ENCODE measurements around the gene COX7B2. TPM values are rescaled to one million over a fixed set of nuclear protein-coding genes. Genes with fewer than 3 reads are reported as not detected.
A peak's percentile ranks its signal among the peaks of the same experiment; 100 is the strongest.

Gene COX7B2, protein sequence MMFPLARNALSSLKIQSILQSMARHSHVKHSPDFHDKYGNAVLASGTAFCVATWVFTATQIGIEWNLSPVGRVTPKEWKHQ
- total RNA-seq: not detected
- long read RNA-seq: 0 reads

GRCh38 chr4:46909078-46909477 lies at the start of gene COX7B2:
COX7B2 (minus strand) TSS chr4:46909245; CDS start chr4:46735192, 174,053 bp downstream.
- no peaks in the 10 kb centered on the region for H3K4me1 ChIP-seq
- ATAC-seq (no peak), DNase-seq (no peak)
- no peaks in the 10 kb centered on the region for H3K36me3 ChIP-seq
- intact Hi-C loops (cut with DNase I): no loop called here
- H3K4me3 ChIP-seq: no peak within 1 kb of the TSS
- no peaks in the 10 kb centered on the region for H3K9me3 ChIP-seq
- H3K27ac ChIP-seq: no peak within 1 kb of the TSS
- no peaks in the 10 kb centered on the region for H3K27me3 ChIP-seq (ENCODE audit: low read depth)
- TF ChIP-seq, protein P1, sequence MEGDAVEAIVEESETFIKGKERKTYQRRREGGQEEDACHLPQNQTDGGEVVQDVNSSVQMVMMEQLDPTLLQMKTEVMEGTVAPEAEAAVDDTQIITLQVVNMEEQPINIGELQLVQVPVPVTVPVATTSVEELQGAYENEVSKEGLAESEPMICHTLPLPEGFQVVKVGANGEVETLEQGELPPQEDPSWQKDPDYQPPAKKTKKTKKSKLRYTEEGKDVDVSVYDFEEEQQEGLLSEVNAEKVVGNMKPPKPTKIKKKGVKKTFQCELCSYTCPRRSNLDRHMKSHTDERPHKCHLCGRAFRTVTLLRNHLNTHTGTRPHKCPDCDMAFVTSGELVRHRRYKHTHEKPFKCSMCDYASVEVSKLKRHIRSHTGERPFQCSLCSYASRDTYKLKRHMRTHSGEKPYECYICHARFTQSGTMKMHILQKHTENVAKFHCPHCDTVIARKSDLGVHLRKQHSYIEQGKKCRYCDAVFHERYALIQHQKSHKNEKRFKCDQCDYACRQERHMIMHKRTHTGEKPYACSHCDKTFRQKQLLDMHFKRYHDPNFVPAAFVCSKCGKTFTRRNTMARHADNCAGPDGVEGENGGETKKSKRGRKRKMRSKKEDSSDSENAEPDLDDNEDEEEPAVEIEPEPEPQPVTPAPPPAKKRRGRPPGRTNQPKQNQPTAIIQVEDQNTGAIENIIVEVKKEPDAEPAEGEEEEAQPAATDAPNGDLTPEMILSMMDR (IDR thresholded peaks at IDR 0.05): no peak

GRCh38 chr4:46956451-46956850 lies 47.4 kb upstream of the COX7B2 start:
- ATAC-seq: no peak
- TF ChIP-seq, protein P1 (IDR thresholded peaks at IDR 0.05): no peak
- no peaks in the 10 kb centered on the region for H3K4me1 ChIP-seq
- H3K36me3 ChIP-seq: no peaks in the 10 kb centered on the region
- H3K27ac ChIP-seq: no peak overlapping the region
- H3K27me3 ChIP-seq (ENCODE audit: low read depth): peaks cover 9% of the 10 kb centered on the region
- no peaks in the 10 kb centered on the region for H3K9me3 ChIP-seq
- intact Hi-C loops (cut with DNase I): no loop called here
- no peak overlapping the region for H3K4me3 ChIP-seq
- no peak for DNase-seq

GRCh38 chr4:46955601-46956000 lies 46.6 kb upstream of the COX7B2 start:
- intact Hi-C loops (cut with DNase I): no loop called here
- Histone ChIP-seq H3K27me3 (ENCODE audit: low read depth) (peaks cover 9% of the 10 kb centered on the region), H3K4me1 (no peaks in the 10 kb centered on the region), H3K27ac (no peak overlapping the region), H3K4me3 (no peak overlapping the region), H3K9me3 (no peaks in the 10 kb centered on the region), H3K36me3 (no peaks in the 10 kb centered on the region)
- DNase-seq: no peak
- ATAC-seq: peak in 1 of 2 donors; percentile 62
- TF ChIP-seq, protein P1 (IDR thresholded peaks at IDR 0.05): no peak

DNA sequence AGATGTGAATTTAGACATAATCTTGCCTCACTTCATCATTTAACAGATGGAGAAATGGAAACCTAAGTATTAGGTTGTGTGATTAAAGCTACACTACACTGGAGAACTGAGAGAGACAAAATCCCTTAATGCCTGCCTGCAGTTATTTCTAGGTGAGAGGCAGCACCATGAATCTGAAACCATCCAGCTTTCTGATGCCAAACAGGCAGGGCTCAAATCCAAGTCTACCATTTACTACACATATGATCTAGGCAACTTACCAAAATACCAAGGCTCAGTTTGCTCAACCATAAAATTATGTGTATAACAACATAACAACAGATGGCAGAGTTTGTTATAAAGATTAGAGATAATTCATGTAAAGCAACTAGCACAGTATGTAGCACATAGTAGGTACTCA lies 45.6 kb upstream of the COX7B2 start:
- TF ChIP-seq, protein P1 (IDR thresholded peaks at IDR 0.05): no peak
- no peak overlapping the region for H3K27ac ChIP-seq
- ATAC-seq (no peak), DNase-seq (no peak)
- no peak overlapping the region for H3K4me3 ChIP-seq
- H3K9me3 ChIP-seq: no peaks in the 10 kb centered on the region
- no peaks in the 10 kb centered on the region for H3K4me1 ChIP-seq
- intact Hi-C loops (cut with DNase I): no loop called here
- H3K27me3 ChIP-seq (ENCODE audit: low read depth): peaks cover 9% of the 10 kb centered on the region
- no peaks in the 10 kb centered on the region for H3K36me3 ChIP-seq

- Histone ChIP-seq H3K4me3 (no peak overlapping the region), H3K27me3 (ENCODE audit: low read depth) (peaks cover 9% of the 10 kb centered on the region), H3K9me3 (no peaks in the 10 kb centered on the region), H3K36me3 (no peaks in the 10 kb centered on the region), H3K27ac (no peak overlapping the region), H3K4me1 (no peaks in the 10 kb centered on the region)
- TF ChIP-seq, protein P1 (IDR thresholded peaks at IDR 0.05): no peak
- no peak for ATAC-seq
- no peak for DNase-seq
- intact Hi-C loops (cut with DNase I): no loop called here
Measured at GRCh38 chr4:46953564-46953963, 44.5 kb upstream of the COX7B2 start.
